Neural progenitor cell (in vitro differentiated cells): Measurements from ENCODE around the gene INHA. TPM values are rescaled to one million over a fixed set of nuclear protein-coding genes. Genes with fewer than 3 reads are reported as not detected.

Experiments used
- DNase-seq: peaks from one replicate; pipeline ENCODE4 v3.0.0-alpha.2; 2016; ENCODE audit warnings: low spot score
- H2AFZ ChIP-seq: fragments of 200-600 bp; sonication (generic); replicated peaks from 2 replicates; pipeline ENCODE4 v1.6.1; 2016; ENCODE audit warnings: antibody characterized with exemption
- H3F3A ChIP-seq: fragments of 200-600 bp; sonication (generic); 2 replicates; pipeline ENCODE4 v1.6.1; 2016; ENCODE audit warnings: antibody characterized with exemption, low read depth
- H3K27ac ChIP-seq: fragments of 200-600 bp; sonication (generic); 2 replicates; pipeline ENCODE4 v1.5.1; 2016; ENCODE audit warnings: mild to moderate bottlenecking
- H3K27me3 ChIP-seq: fragments of 200-600 bp; sonication (generic); 2 replicates; pipeline ENCODE4 v1.6.1; 2016; ENCODE audit warnings: mild to moderate bottlenecking, moderate library complexity
- H3K36me3 ChIP-seq: fragments of 200-600 bp; sonication (generic); 2 replicates; pipeline ENCODE4 v1.5.1; 2016
- H3K4me1 ChIP-seq: fragments of 200-600 bp; sonication (generic); 2 replicates; pipeline ENCODE4 v1.6.1; 2016; ENCODE audit warnings: mixed run types
- H3K4me2 ChIP-seq: fragments of 200-600 bp; sonication (generic); 2 replicates; pipeline ENCODE4 v1.6.1; 2016
- H3K4me3 ChIP-seq: fragments of 200-600 bp; sonication (generic); 2 replicates; pipeline ENCODE4 v1.5.1; 2016
- H3K79me2 ChIP-seq: fragments of 200-600 bp; sonication (generic); 2 replicates; pipeline ENCODE4 v1.6.1; 2016; ENCODE audit warnings: low read depth
- H3K9ac ChIP-seq: fragments of 200-600 bp; sonication (generic); 2 replicates; pipeline ENCODE4 v1.6.1; 2016
- H3K9me3 ChIP-seq: fragments of 200-600 bp; sonication (generic); 2 replicates; pipeline ENCODE4 v1.5.1; 2016; ENCODE audit warnings: low read depth
- H4K20me1 ChIP-seq: fragments of 200-600 bp; sonication (generic); 2 replicates; pipeline ENCODE4 v1.6.1; 2016; ENCODE audit warnings: low read depth
- H3K27ac Mint-ChIP-seq: 3 replicates; pipeline ENCODE4 v1.8.0; 2021; ENCODE audit warnings: mixed read lengths
- H3K27me3 Mint-ChIP-seq: 2 replicates; pipeline ENCODE4 v1.8.0; 2022; ENCODE audit warnings: low read depth, mild to moderate bottlenecking, inconsistent platforms, moderate library complexity, mixed read lengths; ENCODE audit not compliant: insufficient read depth
- H3K36me3 Mint-ChIP-seq: 3 replicates; pipeline ENCODE4 v1.8.0; 2021; ENCODE audit warnings: mixed read lengths
- H3K4me1 Mint-ChIP-seq: 3 replicates; pipeline ENCODE4 v1.8.0; 2021; ENCODE audit warnings: mixed read lengths
- H3K4me3 Mint-ChIP-seq: 3 replicates; pipeline ENCODE4 v1.8.0; 2021; ENCODE audit warnings: mild to moderate bottlenecking, moderate library complexity, mixed read lengths
- H3K9me3 Mint-ChIP-seq: 3 replicates; pipeline ENCODE4 v1.8.0; 2020; ENCODE audit warnings: mixed read lengths
- CTCF ChIP-seq: fragments of 200-600 bp; sonication (generic); IDR thresholded peaks from 2 replicates; pipeline ENCODE4 v1.5.1; 2017; ENCODE audit warnings: antibody characterized with exemption, mild to moderate bottlenecking
- EZH2 ChIP-seq: fragments of 200-600 bp; sonication (generic); IDR thresholded peaks from 2 replicates; pipeline ENCODE4 v1.6.1; 2017; ENCODE audit warnings: antibody characterized with exemption, mild to moderate bottlenecking, moderate library complexity
- EZH2phosphoT487 ChIP-seq: fragments of 200-600 bp; sonication (generic); IDR thresholded peaks from 2 replicates; pipeline ENCODE4 v1.6.1; 2017; ENCODE audit warnings: antibody characterized with exemption
- total RNA-seq: library from RNA; depleted of rRNA; stranded (reverse); fragments of >200 nt; gene quantifications from 2 replicates; pipeline ENCODE4 v1.2.3, GENCODE V29; 2015; ENCODE audit warnings: low replicate concordance

INHA gene
- total RNA-seq, 1 donor from 2014 or later: not detected

- peak overlapping the region; percentile 92 for H3K4me3 Mint-ChIP-seq
- Histone ChIP-seq H3K4me3 (peak overlapping the region; percentile 86), H4K20me1 (peaks cover 21% of the 10 kb centered on the region), H2AFZ (peak overlapping the region; percentile 2), H3K9me3 (no peaks in the 10 kb centered on the region), H3K4me2 (peak overlapping the region; percentile 92), H3K36me3 (no peaks in the 10 kb centered on the region), H3F3A (peaks cover 22% of the 10 kb centered on the region), H3K79me2 (no peaks in the 10 kb centered on the region), H3K4me1 (peaks cover 13% of the 10 kb centered on the region), H3K9ac (no peak overlapping the region), H3K27ac (no peak overlapping the region), H3K27me3 (peaks cover 30% of the 10 kb centered on the region)
- peak overlapping the region; percentile 47 for H3K27ac Mint-ChIP-seq
- H3K4me1 Mint-ChIP-seq: peaks cover 20% of the 10 kb centered on the region
- TF ChIP-seq EZH2phosphoT487: no peak
- TF ChIP-seq CTCF: no peak
- TF ChIP-seq EZH2: no peak
- no peaks in the 10 kb centered on the region for H3K9me3 Mint-ChIP-seq
- H3K27me3 Mint-ChIP-seq: peaks cover 22% of the 10 kb centered on the region
- peaks cover 13% of the 10 kb centered on the region for H3K36me3 Mint-ChIP-seq
- no peak for DNase-seq
Observed at GRCh38 chr2:219544567-219544966, 27.5 kb upstream of the INHA start.

GRCh38 chr2:219545295-219545942 is 26.7 kb upstream of the INHA start:
- no peak for DNase-seq
- Mint-ChIP-seq H3K36me3 (peaks cover 13% of the 10 kb centered on the region), H3K27me3 (peaks cover 22% of the 10 kb centered on the region), H3K4me1 (peaks cover 19% of the 10 kb centered on the region), H3K4me3 (peak overlapping the region; percentile 92), H3K9me3 (no peaks in the 10 kb centered on the region), H3K27ac (no peak overlapping the region)
- Histone ChIP-seq H3K4me1 (peaks cover 13% of the 10 kb centered on the region), H2AFZ (no peak overlapping the region), H3K36me3 (no peaks in the 10 kb centered on the region), H3K27ac (no peak overlapping the region), H3K9me3 (no peaks in the 10 kb centered on the region), H3K4me2 (no peak overlapping the region), H3K27me3 (peaks cover 33% of the 10 kb centered on the region), H4K20me1 (peaks cover 21% of the 10 kb centered on the region), H3F3A (peaks cover 22% of the 10 kb centered on the region), H3K79me2 (no peaks in the 10 kb centered on the region), H3K4me3 (no peak overlapping the region), H3K9ac (no peak overlapping the region)
- TF ChIP-seq EZH2phosphoT487: no peak
- TF ChIP-seq EZH2: no peak
- TF ChIP-seq CTCF: no peak

- Histone ChIP-seq H3K36me3 (no peaks in the 10 kb centered on the region), H3K9ac (no peak overlapping the region), H3K4me1 (peaks cover 13% of the 10 kb centered on the region), H3K79me2 (no peaks in the 10 kb centered on the region), H3F3A (peaks cover 22% of the 10 kb centered on the region), H3K9me3 (no peaks in the 10 kb centered on the region), H2AFZ (no peak overlapping the region), H3K27me3 (peaks cover 39% of the 10 kb centered on the region), H3K4me3 (no peak overlapping the region), H4K20me1 (peaks cover 26% of the 10 kb centered on the region), H3K4me2 (no peak overlapping the region), H3K27ac (no peak overlapping the region)
- DNase-seq: no peak
- no peaks in the 10 kb centered on the region for H3K9me3 Mint-ChIP-seq
- H3K4me3 Mint-ChIP-seq: peak overlapping the region; percentile 7
- H3K36me3 Mint-ChIP-seq: peaks cover 10% of the 10 kb centered on the region
- no peak for TF ChIP-seq EZH2phosphoT487
- TF ChIP-seq EZH2: no peak
- no peak for TF ChIP-seq CTCF
- H3K4me1 Mint-ChIP-seq: peaks cover 22% of the 10 kb centered on the region
- no peak overlapping the region for H3K27ac Mint-ChIP-seq
- H3K27me3 Mint-ChIP-seq: peaks cover 23% of the 10 kb centered on the region
Observed at GRCh38 chr2:219545943-219546352, 26.2 kb upstream of the INHA start.
